HG02763 (cell line): ENCODE results near the gene MTF2.

Experiments
- ATAC-seq: cut with Tn5 transposase; IDR thresholded peaks from one replicate; pipeline ENCODE4 v1.9.1; 2021; ENCODE audit warnings: mild to moderate bottlenecking, moderate library complexity; ENCODE audit not compliant: unreplicated experiment

MTF2 gene

DNA sequence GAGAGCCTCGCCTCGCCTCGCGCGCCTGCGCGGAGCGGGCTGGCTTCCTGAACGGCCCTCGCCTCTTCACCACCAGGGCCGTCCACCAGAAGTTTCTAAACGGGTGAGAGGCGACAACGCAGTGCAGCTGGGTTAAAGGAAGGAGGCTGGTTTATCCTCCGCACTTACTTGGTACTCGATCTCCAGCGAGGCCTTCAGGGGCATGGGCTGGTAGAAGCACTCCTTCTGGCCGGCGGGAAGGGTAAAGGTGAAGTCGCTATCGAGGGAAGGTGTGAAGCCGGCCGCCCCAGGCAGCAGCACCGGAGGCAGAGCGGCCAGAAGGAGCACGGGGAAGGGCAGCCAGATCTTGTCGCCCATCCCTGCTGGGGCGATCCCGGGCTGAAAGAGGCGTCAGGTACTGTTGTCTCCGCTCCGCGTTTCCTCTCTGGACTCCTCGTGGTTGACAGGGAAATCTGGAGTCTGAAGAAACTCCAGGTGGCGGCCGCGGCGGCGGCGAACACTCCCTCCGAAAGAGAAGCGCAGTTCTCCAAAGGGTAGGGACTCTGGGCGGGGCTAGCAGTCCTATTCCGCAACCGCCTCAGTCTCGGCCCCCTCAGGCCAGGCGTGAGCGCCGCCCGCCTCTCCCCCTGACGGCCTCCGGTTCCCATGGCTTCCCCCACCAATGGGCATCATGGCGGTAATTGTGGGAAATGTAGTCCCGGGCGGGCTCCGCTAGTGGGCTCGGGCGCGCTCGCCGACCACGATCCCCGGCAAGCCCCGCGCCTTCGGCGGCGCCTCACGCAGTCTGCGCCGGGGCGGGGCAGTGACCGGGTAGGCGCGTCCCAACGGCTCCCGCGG is 101.0 kb downstream of the MTF2 start, which contains the start of gene TMED5:
TMED5 (minus strand) TSS at position 528 of the 837 bp plus-strand sequence; CDS start at position 357, 171 bp downstream.
- peak; percentile 86 for ATAC-seq

DNA sequence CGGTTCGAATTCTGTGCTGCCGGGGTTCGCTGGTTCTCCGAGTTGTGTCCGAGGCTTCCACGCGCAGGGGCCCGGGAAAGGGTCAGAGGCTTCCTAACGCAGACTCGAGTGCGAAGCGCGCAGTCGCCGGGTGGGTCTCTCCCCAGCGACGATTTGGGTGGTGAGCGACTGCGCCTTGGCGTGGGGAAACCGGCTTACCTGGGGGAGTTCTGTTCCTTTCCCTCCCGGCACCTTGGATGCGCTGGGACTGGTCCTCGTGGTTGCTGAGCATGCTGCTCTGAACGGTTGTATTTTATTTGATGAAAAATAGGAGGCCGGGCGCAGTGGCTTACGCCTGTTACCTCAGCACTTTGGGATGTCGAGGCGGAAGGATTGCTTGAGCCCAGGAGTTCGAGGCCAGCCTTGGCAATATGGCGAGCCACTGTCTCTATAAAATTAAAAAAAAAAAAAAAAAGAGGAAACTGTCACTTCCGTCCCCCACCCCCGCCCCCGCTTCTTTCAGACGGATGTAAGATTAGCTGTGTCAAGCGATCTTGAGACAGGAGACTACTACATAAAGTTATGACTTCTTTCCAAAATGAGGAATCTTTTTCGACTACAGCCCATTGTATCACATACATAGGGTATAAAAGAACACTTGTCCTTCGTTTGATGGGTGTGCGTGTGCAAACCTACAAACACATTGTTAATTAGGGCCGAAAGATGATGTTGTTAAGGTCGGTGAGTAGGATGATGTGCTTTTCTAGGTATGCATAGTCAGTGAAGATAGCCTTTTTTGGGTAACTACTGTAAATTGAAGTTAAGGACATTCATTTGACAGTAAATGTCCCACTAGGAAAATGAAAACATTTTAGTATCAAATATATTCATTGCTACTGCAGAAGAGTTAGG is 101.9 kb downstream of the MTF2 start, which contains the start of gene CCDC18:
CCDC18 (plus strand) TSS at position 2 of the 891 bp plus-strand sequence. CDS start 2,638 bp downstream, outside the sequence.
- peak; percentile 2 for ATAC-seq

GRCh38 chr1:93186667-93187066 is 107.6 kb downstream of the MTF2 start:
- no peak for ATAC-seq
